ENCODE measurements around the gene CCNK. TPM values are rescaled to one million over a fixed set of nuclear protein-coding genes. Genes with fewer than 3 reads are reported as not detected.

Gene CCNK
- total RNA-seq, 2 experiments from 2014 or later, result 140 to 151 TPM

GRCh38 chr14:99531251-99532096, 50.3 kb downstream of the CCNK start:
- CTCF ChIA-PET, result no interaction called here
- no peaks in the 10 kb centered on the region for H3K27me3 ChIP-seq (ENCODE audit: control insufficient read depth in 1 of 2, insufficient read depth in 2 of 2, low read length in 2 of 2)
- TF ChIP-seq CTCF (IDR thresholded peaks at IDR 0.05), result no peak
- no peaks in the 10 kb centered on the region for H3K4me1 Mint-ChIP-seq (ENCODE audit: low read depth)
- H3K27ac Mint-ChIP-seq, result no peak overlapping the region
- H3K9me3 ChIP-seq (ENCODE audit: control insufficient read depth in 1 of 2, insufficient read depth in 1 of 2, low read length in 2 of 2), result no peaks in the 10 kb centered on the region
- no peak overlapping the region for H3K27ac ChIP-seq (ENCODE audit: low read depth in 1 of 2, low read length in 2 of 2)
- no peak overlapping the region for H3K4me3 Mint-ChIP-seq
- DNase-seq (no peak), ATAC-seq (ENCODE audit: poor library complexity) (no peak)
- H3K27me3 Mint-ChIP-seq, result no peaks in the 10 kb centered on the region
- no peaks in the 10 kb centered on the region for H3K36me3 Mint-ChIP-seq (ENCODE audit: low read depth)
- no peaks in the 10 kb centered on the region for H3K9me3 Mint-ChIP-seq
- no peak overlapping the region for H3K4me3 ChIP-seq (ENCODE audit: low read length)
- intact Hi-C loops (cut with DNase I, micrococcal nuclease), result no loop called here
- POLR2A ChIA-PET, result no interaction called here
- H3K4me1 ChIP-seq (ENCODE audit: insufficient read depth, low read length), result peaks cover under 1% of the 10 kb centered on the region
- H3K36me3 ChIP-seq (ENCODE audit: insufficient read depth, low read length), result no peaks in the 10 kb centered on the region

- H3K36me3 Mint-ChIP-seq (ENCODE audit: low read depth), result no peaks in the 10 kb centered on the region
- ATAC-seq (ENCODE audit: poor library complexity) (no peak), DNase-seq (no peak)
- ChIA-PET POLR2A (no interaction called here), CTCF (no interaction called here)
- H3K9me3 Mint-ChIP-seq, result no peaks in the 10 kb centered on the region
- no peak for TF ChIP-seq CTCF (IDR thresholded peaks at IDR 0.05)
- H3K9me3 ChIP-seq (ENCODE audit: control insufficient read depth in 1 of 2, insufficient read depth in 1 of 2, low read length in 2 of 2), result no peaks in the 10 kb centered on the region
- H3K4me1 ChIP-seq (ENCODE audit: insufficient read depth, low read length), result no peaks in the 10 kb centered on the region
- no peaks in the 10 kb centered on the region for H3K27me3 ChIP-seq (ENCODE audit: control insufficient read depth in 1 of 2, insufficient read depth in 2 of 2, low read length in 2 of 2)
- no peak overlapping the region for H3K27ac ChIP-seq (ENCODE audit: low read depth in 1 of 2, low read length in 2 of 2)
- intact Hi-C loops (cut with DNase I, micrococcal nuclease), result no loop called here
- H3K4me1 Mint-ChIP-seq (ENCODE audit: low read depth), result no peaks in the 10 kb centered on the region
- H3K27ac Mint-ChIP-seq, result no peak overlapping the region
- H3K4me3 Mint-ChIP-seq, result no peak overlapping the region
- H3K4me3 ChIP-seq (ENCODE audit: low read length), result no peak overlapping the region
- H3K27me3 Mint-ChIP-seq, result no peaks in the 10 kb centered on the region
- no peaks in the 10 kb centered on the region for H3K36me3 ChIP-seq (ENCODE audit: insufficient read depth, low read length)
Observed at GRCh38 chr14:99532310-99532709, 51.1 kb downstream of the CCNK start.

- Histone ChIP-seq H3K4me1 (ENCODE audit: insufficient read depth, low read length) (no peaks in the 10 kb centered on the region), H3K27ac (ENCODE audit: low read depth in 1 of 2, low read length in 2 of 2) (no peak overlapping the region), H3K9me3 (ENCODE audit: control insufficient read depth in 1 of 2, insufficient read depth in 1 of 2, low read length in 2 of 2) (no peaks in the 10 kb centered on the region), H3K27me3 (ENCODE audit: control insufficient read depth in 1 of 2, insufficient read depth in 2 of 2, low read length in 2 of 2) (no peaks in the 10 kb centered on the region), H3K36me3 (ENCODE audit: insufficient read depth, low read length) (no peaks in the 10 kb centered on the region), H3K4me3 (ENCODE audit: low read length) (no peak overlapping the region)
- H3K27ac Mint-ChIP-seq, result no peak overlapping the region
- H3K4me1 Mint-ChIP-seq (ENCODE audit: low read depth), result no peaks in the 10 kb centered on the region
- H3K27me3 Mint-ChIP-seq, result no peaks in the 10 kb centered on the region
- ATAC-seq (ENCODE audit: poor library complexity) (no peak), DNase-seq (no peak)
- H3K36me3 Mint-ChIP-seq (ENCODE audit: low read depth), result no peaks in the 10 kb centered on the region
- intact Hi-C loops (cut with DNase I, micrococcal nuclease), result no loop called here
- TF ChIP-seq CTCF (IDR thresholded peaks at IDR 0.05), result no peak
- CTCF ChIA-PET, result no interaction called here
- no peak overlapping the region for H3K4me3 Mint-ChIP-seq
- H3K9me3 Mint-ChIP-seq, result no peaks in the 10 kb centered on the region
- POLR2A ChIA-PET, result no interaction called here
Observed at GRCh38 chr14:99534333-99534732, 53.1 kb downstream of the CCNK start.

All from CD4-positive, alpha-beta T cell (primary cell).